ENCODE results near the gene SLC39A8.
"Not testable (repeated sequence)": the region's sequence is repeated elsewhere in the genome, so short reads cannot be mapped to it uniquely, and the experiment has no call there.

SLC39A8 gene

DNA sequence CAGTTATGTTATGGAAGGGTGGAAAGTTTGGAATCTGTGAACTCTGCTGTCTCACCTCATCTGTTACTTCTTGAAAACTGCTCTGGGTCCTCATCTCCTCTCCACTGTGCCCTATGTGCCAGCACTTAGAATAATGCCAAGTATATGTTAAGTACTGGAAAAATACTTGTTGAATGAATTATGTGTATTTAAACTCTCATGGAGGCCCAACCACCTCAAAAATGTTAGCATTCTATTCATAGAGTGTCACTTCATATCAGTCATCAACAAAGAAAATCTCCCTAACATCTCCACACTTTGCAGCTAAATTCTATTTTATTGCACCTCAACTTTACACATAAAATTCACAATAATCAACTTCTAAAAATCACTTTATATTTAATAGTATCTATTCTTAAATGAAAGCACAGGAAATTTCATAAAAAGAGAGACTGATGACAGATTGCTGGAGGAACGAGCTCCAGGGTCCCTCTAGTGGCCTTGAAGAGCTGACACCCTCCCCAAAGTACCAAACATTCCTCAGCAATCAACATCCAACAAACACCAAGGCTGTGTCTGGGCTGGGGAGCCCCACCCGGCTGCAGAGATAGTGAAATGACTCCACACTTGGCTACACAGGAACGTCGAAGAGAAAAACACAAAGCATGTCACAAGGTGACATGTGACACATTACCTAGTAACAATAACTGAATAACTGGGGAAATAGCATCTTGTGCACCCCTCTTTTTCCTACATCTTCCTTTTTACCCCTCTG is 45.8 kb downstream of the SLC39A8 start:
- DNase-seq (ENCODE audit: low read depth in 2 of 2), result no peak

DNA sequence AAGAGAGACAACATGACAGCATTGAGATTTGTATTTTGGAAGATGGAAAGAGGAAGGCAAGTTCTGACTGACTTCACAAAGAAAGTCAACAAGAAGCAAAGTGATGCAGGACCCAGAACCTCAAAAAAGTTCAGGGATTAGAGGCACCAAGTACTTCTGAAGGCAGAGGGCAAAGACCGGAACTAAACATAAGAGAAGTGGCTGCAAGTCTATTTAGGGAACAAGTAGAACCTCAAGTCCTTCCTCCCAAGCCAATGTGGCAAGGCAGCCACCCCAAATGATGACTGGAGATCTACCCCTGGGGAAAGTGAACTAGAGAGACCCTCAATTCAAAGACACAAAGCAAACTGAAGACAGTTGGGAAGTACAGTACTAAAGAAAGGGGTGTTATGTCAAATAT is 46.6 kb downstream of the SLC39A8 start:
- DNase-seq (ENCODE audit: low read depth in 2 of 2), result no peak

DNA sequence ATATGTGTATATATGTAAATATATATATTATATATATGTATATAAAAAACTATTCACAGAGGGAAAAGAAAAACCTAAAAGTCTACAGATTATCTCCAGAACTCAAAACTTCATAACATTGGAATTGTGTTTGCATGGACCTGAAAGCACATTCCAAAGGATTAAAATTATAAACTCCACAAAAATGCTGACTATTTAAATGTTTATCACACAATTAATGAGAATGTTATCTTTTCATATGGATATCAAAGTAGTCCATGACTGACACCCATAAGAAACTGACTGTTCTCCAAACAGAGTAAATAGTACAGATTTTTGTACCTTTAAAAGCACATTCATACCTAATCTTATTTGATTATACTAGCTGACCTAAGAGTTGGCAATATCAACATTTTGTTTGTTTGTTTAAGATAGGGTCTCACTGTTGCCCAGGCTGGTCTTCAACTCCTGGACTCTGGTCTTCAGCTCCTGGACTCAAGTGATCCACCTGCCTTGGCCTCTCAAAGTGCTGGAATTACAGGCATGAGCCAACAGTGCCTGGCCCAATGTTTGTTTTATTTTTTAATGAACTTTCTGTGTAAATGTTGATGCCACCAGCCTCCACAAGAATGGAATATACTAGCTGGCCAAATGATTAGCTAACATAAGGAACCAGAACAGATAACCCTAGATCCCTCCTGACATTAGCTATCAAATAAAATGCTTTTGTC is 50.0 kb downstream of the SLC39A8 start:
- no peak for DNase-seq (ENCODE audit: low read depth in 2 of 2)

DNA sequence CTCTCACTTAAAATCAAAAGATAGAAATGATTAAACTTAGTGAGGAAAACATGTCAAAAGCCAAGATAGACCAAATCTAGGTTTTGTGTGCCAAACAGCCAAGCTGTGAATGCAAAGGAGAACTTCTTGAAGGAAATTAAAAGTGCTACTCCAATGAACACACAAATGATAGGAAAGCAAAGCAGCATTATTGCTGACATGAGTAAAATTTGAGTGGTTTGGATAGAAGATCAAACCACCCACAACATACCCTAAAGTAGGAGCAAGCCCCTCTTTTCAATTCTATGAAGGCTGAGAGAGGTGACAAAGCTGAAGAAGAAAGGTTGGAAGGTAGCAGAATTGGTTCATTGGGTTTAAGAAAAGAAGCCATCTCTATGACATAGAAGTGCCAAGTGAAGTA is 56.8 kb downstream of the SLC39A8 start:
- no peak for DNase-seq (ENCODE audit: low read depth in 2 of 2)

DNA sequence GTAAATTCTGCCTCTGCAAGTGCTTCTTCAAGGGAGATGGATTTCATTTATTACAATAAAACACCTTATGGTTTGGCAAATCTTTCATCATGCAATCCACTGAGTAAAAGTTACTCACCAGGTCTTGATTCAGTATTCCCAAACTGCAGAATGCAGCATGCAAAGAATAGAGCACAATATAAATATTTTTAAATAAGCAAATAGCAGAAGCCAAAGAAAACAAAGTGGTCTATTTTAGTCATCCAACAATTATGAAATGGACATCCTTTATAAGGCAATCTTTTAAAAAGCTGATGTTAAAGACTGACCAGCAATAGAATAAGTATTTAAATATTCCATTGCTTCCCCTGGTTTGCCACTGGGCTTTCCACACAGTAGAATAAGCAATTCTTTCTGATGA is 59.5 kb downstream of the SLC39A8 start:
- no peak for DNase-seq (ENCODE audit: low read depth in 2 of 2)

DNA sequence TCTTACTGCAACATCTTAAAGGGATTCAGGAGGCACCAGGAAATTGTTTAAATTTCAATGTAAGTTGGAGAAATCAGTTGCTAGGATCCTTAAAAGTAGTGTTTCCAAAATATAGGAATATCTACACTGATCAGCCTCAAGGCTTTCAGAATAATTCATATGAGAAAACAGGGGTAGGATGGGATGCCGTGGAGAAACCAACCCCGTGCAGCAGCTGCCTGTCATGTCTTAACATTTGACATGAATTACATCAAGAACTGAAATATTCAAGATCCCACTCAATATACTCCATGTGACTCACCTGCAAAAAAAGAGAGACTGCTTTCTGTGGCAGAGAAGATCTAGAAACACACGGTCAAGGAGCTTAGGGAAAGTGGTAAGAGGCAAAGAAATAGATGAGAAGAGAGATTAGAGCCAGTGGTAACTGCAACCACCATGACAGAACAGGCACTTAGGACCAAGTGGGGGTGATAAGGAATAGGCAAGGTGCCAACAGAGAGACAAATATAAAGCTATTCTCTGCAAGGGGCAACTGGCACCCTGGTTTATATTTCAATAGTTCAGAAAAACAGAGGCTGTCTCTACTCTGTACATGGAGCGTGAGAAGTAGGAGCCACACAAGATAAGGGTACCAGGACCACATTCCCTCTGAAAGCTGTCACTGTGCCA is 64.0 kb downstream of the SLC39A8 start:
- DNase-seq (ENCODE audit: low read depth in 2 of 2), result no peak

DNA sequence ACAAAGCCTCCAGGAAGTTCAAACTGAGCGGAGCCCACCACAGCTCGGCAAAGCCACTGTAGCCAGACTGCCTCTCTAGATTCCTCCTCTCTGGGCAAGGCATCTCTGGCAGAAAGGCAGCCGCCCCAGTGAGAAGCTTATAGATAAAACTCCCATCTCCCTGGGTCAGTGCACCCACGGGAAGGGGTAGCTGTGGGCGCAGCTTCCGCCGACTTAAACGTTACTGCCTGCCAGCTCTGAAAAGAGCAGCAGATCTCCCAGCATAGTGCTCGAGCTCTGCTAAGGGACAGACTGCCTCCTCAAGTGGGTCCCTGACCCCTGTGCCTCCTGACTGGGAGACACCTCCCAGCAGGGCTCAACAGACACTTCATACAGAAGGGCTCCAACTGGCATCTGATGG is 72.0 kb downstream of the SLC39A8 start:
- not testable (repeated sequence) for DNase-seq (ENCODE audit: low read depth in 2 of 2)

DNA sequence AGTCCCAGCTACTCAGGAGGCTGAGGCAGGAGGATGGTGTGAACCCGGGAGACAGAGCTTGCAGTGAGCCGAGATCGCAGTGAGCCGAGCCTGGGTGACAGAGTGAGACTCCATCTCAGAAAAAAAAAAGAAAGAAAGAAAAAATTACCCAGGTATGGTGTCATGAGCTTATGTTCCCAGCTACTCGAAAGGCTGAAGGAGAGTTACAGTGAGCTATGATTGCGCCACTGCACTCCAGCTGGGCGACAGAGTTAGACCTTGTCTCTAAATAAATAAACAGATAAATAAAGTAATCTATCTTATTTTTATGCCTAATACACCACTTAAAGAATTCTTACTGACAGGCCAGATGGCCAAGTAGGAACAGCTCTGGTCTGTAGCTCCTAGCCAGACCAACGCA is 73.0 kb downstream of the SLC39A8 start:
- DNase-seq (ENCODE audit: low read depth in 2 of 2), result no peak

DNA sequence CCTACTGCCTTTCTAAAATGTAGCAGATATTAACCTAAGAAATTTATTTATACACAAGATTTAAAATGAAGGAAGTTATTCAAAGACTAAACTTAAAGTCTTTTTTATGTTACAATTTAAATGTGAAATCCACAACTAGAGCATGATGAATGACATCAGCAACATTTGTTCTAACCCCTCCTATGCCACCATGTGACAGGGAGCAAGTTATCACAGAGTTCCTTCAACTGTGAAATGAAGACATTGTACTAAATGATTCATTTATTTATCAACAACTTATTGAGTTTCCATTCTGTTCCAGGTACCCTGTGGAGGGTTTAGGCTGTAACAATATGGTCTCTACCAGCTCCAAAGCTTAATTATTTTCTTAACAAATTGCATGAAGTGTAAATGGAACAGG is 76.9 kb downstream of the SLC39A8 start:
- no peak for DNase-seq (ENCODE audit: low read depth in 2 of 2)

DNA sequence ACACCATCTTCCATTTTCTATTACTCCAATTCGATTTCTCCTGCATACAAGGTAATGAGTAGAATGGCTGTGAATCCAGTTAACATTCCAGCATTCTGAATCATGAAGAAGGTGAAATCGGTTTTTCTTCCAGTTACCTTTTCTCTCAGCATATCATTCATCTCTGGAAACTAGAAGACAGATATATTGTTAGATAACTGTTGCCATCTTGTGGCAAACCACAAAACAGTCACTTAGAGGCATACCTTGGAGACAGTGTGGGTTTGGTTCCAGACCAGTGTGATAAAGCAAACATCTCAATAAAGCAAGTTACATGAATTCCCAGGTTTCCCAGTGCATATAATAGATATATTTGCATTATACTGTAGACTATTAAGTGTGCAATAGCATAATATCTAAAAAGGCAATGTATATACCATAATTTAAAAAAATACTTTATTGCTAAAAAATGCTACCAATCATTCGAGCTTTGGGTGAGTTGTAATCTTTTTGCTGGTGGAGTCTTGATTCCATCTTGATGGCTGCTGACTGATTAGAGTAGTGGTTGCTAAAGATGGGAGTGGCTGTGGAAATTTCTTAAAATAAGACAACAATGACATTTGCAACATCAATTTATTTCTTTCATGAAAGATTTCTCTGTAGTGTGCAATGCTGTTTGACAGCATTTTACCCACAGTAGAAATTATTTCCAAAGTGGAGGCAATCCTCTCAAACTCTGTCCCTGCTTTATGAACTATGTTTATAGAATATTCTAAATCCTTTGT is 82.1 kb downstream of the SLC39A8 start:
- no peak for DNase-seq (ENCODE audit: low read depth in 2 of 2)

DNA sequence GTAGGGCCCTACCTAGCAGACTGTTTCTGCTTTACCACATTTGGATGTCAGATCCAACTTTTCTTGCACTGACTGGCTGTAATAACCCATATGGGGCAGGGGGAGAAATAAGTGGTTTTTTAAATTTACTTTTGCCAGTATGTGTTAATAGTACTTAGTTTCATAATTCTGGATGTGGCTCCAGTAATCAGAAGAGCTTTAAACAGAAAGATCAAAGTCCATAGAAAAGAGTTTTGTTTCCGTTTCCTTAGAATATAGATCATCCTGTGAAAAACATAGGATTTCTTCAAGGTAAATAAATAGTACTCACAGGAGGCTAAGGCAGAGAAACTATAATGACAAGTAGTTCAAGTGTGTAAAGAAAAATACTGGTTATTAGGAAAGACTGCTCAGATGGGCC is 85.6 kb downstream of the SLC39A8 start:
- DNase-seq (ENCODE audit: low read depth in 2 of 2), result no peak

DNA sequence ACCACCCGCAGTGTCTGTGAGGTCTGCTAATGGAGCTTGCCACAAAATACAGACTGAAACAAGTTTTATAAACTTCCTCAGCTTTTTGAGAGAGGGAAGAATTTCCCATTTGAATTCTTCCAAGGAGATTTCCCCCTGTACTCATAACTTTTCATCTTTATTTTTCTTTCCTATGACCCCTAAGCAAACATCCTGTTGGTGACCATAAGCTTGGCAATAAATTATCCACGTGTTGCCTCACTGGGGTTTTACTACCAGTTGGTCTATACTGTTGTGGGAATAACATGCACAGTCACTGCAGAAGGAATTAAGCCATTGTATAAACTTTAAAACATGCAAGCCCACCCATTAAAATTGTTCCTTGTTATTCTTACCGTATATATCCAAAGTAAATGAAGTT is 86.2 kb downstream of the SLC39A8 start:
- DNase-seq (ENCODE audit: low read depth in 2 of 2), result no peak

DNA sequence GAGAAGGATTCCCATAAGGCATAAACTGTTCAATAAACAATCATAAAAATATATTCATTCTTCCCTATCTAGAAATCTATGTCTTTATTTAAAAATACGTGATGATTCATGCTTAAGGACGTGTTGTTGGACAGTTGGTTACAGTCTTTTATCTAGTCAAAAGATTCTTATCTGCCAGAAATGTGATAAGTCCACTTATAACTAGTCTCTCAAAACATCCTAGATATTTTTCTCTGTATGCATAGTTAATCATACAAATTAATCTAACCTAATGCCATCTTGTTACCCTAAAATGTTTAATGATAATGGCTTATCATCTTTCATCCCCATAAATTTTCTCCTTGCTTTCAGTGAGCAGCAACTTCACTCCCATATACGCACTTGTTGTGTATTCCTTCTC is 89.0 kb downstream of the SLC39A8 start:
- DNase-seq (ENCODE audit: low read depth in 2 of 2), result no peak

DNA sequence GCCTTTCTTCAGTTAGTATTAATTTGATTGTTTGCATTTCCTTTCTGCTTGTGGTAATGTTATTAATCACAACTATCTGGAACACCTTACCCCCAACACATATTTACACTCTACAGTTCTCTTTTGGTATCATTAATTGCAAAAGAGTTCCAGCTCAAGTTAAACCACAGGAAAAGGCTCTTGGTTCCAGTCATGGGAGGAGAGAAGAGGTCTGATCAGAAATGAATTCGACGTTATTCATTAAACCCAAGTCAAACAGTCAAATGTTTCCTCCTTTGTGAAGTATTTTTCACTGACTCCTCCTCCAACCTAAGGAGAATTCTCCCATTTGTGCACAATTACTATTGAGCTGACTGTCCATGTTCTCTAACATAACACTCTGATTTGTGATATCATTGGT is 91.4 kb downstream of the SLC39A8 start:
- DNase-seq (ENCODE audit: low read depth in 2 of 2), result no peak

DNA sequence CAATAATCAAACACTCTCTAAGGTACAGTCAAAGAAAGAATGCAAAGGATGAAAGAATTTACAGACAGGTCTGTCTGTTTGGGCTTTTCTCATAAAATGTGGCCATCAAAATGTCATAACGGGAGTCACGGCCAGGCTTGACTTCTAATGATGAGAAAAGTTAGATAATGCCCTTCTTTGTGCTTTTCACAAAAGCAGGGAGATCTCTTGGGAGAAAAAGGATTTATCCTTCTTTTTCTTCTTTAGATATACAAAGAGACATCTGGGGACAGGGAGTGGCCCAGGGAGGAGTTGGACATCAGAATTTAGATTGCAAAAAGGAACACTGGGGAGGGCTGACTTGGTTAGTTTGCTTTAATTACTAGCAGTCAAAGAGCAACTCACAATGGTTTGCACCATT is 93.1 kb downstream of the SLC39A8 start:
- no peak for DNase-seq (ENCODE audit: low read depth in 2 of 2)

DNA sequence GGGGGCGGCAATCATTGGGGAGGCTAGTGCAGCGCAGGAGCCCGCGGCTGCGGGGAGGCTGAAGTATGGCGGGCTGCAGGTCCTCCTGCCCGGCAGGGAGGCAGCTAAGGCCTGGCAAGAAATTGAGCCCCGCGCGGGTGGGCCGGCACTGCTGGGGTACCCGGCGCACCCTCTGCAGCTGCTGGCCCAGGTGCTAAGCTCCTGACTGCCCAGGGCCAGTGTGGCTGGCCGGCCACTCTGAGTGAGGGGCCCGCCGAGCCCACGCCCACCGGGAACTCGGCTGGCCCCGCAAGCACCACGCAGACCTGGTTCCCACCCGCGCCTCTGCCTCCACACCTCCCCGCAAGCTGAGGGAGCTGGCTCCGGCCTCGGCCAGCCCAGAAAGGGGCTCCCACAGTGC is 94.9 kb downstream of the SLC39A8 start:
- DNase-seq (ENCODE audit: low read depth in 2 of 2), result no peak

DNA sequence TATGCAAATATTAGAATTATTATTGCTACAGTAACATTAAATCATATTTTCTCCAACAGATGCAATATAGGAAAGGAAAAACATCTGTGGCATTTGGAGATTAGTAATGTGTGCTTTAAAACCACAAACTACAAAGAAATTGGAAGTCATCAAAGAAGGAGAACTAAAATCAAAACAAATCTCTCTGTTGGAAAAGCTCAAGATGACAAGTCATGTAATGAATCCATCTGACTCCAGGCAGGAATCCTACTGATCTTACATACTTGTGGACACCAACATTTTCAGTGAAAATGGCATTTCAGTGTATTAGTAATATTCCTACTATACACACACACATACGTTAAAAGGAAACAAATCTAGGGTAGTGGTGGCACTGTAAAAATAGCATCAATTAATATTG is 98.2 kb downstream of the SLC39A8 start:
- DNase-seq (ENCODE audit: low read depth in 2 of 2), result no peak

DNA sequence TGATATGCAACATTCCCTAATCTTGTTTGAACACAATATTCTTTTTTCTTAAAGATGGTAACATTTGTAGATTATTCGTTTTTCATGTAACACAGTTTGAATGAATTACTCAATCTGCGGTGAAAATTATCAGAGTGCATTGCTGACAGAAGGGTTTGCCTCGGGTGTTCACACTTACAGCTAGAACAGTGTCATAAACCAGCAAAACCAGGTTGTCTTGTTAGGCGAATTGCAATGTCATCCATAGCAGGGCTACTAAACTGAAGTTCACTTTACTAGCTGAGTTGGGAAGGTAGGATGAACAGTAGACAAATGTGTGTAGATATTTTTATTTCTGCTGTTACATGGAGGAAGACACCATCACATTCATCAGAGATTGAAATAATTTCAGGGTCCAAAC is 98.9 kb downstream of the SLC39A8 start:
- no peak for DNase-seq (ENCODE audit: low read depth in 2 of 2)

DNA sequence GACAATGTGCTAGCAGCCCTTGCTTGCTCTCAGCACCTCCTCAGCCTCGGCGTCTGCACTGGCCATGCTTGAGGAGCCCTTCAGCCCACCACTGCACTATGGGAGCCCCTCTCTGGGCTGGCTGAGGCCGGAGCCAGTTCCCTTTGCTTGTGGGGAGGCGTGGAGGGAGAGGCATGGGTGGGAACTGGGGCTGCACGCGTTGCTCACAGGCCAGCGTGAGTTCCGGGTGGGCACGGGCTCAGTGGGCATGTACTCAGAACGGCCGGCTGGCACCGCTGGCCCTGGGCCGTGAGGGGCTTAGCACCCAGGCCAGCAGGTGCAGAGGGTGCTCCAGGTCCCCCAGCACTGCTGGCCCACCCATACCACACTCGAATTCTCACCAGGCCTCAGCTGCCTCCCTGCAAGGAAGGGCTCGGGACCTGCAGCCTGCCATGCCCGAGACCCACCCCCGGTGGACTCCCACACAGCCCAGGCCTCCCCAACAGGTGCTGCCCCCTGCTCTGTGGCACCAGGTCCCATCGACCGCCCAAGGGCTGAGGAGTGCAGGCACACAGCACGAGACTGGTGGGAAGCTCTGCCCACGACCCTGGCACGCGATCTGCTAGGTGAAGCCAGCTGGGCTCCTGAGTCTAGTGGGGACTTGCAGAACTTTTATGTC is 100.3 kb downstream of the SLC39A8 start:
- DNase-seq (ENCODE audit: low read depth in 2 of 2), result no peak

DNA sequence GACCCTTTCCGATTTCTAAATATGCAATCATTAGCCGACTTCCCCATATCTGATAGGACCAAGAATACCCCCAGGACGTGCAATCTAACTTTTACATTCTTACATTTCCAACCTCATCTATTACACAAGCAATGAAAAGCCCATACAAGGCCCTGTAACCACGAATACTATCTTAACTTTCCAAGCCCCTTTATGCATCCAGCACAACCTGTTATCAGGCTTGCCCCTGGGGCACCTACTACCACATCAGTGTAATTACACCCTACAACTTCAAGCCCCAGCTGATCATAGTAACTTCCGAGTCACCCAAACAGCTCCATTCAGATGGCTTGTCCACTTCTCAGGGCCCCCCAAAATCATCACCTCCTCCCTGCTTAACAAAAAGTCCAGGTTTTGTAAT is 102.0 kb downstream of the SLC39A8 start:
- not testable (repeated sequence) for DNase-seq (ENCODE audit: low read depth in 2 of 2)

DNA sequence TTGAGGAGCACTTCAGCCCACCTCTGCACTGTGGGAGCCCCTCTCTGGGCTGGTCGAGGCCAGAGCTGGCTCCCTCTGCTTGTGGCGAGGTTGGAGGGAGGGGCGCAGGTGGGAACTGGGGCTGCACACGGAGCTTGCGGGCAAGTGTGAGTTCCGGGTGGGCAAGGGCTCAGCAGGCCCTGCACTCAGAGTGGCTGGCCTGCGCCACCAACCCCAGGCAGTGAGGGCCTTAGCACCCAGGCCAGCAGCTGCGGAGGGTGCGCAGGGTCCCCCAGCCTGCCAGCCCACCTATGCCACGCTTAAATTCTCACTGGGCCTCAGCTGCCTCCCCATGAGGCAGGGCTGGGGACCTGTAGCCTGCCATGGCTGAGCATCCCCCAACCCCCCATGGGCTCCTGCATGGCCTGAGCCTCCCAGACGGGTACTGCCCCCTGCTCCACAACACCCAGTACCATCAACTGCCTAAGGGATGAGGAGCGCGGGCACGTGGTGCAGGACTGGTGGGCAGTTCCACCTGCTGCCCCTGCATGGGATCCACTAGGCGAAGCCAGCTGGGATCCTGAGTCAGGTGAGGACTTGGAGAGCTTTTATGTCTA is 110.9 kb downstream of the SLC39A8 start:
- no peak for DNase-seq (ENCODE audit: low read depth in 2 of 2)

Data from stimulated activated CD8-positive, alpha-beta memory T cell treated with anti-CD3 and anti-CD28 coated beads, Interleukin-15, amount 100 ng/mL, for 48 hours (primary cell).